Stimulated activated CD8-positive, alpha-beta memory T cell treated with anti-CD3 and anti-CD28 coated beads, Interleukin-4, amount 100 ng/mL, for 4 hours (primary cell): ENCODE data around the gene NTRK2.

ENCODE experiments used
- DNase-seq, 2 donors: peaks; one replicate each; pipeline ENCODE4 v3.0.0-alpha.2; 2020; ENCODE audit warnings: low read depth in 2 of 2, low spot score in 1 of 2

Gene NTRK2

GRCh38 chr9:84681516-84682285, 12.2 kb downstream of the NTRK2 start:
- no peak for DNase-seq

- DNase-seq: no peak
Observed at GRCh38 chr9:84686068-84686467, 16.5 kb downstream of the NTRK2 start.

GRCh38 chr9:84688956-84689355, 19.4 kb downstream of the NTRK2 start:
- DNase-seq: no peak

GRCh38 chr9:84691634-84692033, 22.1 kb downstream of the NTRK2 start:
- no peak for DNase-seq

GRCh38 chr9:84694248-84694647, 24.7 kb downstream of the NTRK2 start:
- no peak for DNase-seq

- no peak for DNase-seq
Observed at GRCh38 chr9:84697042-84697441, 27.5 kb downstream of the NTRK2 start.

- no peak for DNase-seq
Observed at GRCh38 chr9:84697509-84698114, 28.1 kb downstream of the NTRK2 start.

- DNase-seq: no peak
Observed at GRCh38 chr9:84698323-84698722, 28.8 kb downstream of the NTRK2 start.

- no peak for DNase-seq
Observed at GRCh38 chr9:84699984-84700383, 30.5 kb downstream of the NTRK2 start.

- DNase-seq: no peak
Observed at GRCh38 chr9:84701801-84702200, 32.3 kb downstream of the NTRK2 start.

- DNase-seq: no peak
Observed at GRCh38 chr9:84702471-84702870, 32.9 kb downstream of the NTRK2 start.

- DNase-seq: no peak
Observed at GRCh38 chr9:84703793-84704192, 34.3 kb downstream of the NTRK2 start.

GRCh38 chr9:84705128-84705527, 35.6 kb downstream of the NTRK2 start:
- DNase-seq: no peak

GRCh38 chr9:84708400-84708799, 38.9 kb downstream of the NTRK2 start:
- no peak for DNase-seq

GRCh38 chr9:84709056-84709455, 39.5 kb downstream of the NTRK2 start:
- no peak for DNase-seq

- no peak for DNase-seq
Observed at GRCh38 chr9:84710701-84711397, 41.3 kb downstream of the NTRK2 start.

GRCh38 chr9:84711398-84711777, 41.9 kb downstream of the NTRK2 start:
- no peak for DNase-seq

- DNase-seq: no peak
Observed at GRCh38 chr9:84711936-84712335, 42.4 kb downstream of the NTRK2 start.

- DNase-seq: no peak
Observed at GRCh38 chr9:84716217-84716616, 46.7 kb downstream of the NTRK2 start.

- no peak for DNase-seq
Observed at GRCh38 chr9:84718476-84718875, 48.9 kb downstream of the NTRK2 start.

GRCh38 chr9:84722388-84722989, 53.0 kb downstream of the NTRK2 start:
- no peak for DNase-seq

- DNase-seq: no peak
Observed at GRCh38 chr9:84723426-84723825, 53.9 kb downstream of the NTRK2 start.
